ENCODE results near the gene CNN2. TPM values are rescaled to one million over a fixed set of nuclear protein-coding genes. Genes with fewer than 3 reads are reported as not detected.

Gene CNN2
- total and polyA plus RNA-seq, 2 of the 8 experiments (the other 6 are each of a cell fraction or from before 2014, with no cell fraction given) = 189 to 551 TPM

- TF ChIP-seq SUZ12 (IDR thresholded peaks at IDR 0.05; ENCODE audit: low read length) (no peak), RAD21 (IDR thresholded peaks at IDR 0.05 in 1 of 2, conservative IDR thresholded peaks at IDR 0.05 in 1 of 2; ENCODE audit: low read depth in 2 of 2, low read length in 2 of 2) (peak; percentile 38 to 60; a peak in 3 of 4 replicates), PHF8 (conservative IDR thresholded peaks at IDR 0.05; ENCODE audit: low read depth, low read length) (no peak), TEAD4 (IDR thresholded peaks at IDR 0.05; ENCODE audit: low read depth, low read length) (peak; percentile 32; the same call in 1 of the 2 replicates), NRF1 (IDR thresholded peaks at IDR 0.05; ENCODE audit: low read depth, low read length) (peak; percentile 12; the same call in 1 of the 2 replicates), KDM5A (IDR thresholded peaks at IDR 0.05; ENCODE audit: low read length) (no peak), CREB1 (IDR thresholded peaks at IDR 0.05) (peak; percentile 54; the same call in 1 of the 2 replicates), SIX5 (IDR thresholded peaks at IDR 0.05; ENCODE audit: low read depth, low read length) (no peak), YY1 (IDR thresholded peaks at IDR 0.05; ENCODE audit: low read depth, low read length) (0 out of 2 replicates have a peak, but pooled peaks have one; percentile 9), KDM4A (IDR thresholded peaks at IDR 0.05; ENCODE audit: low read depth, low read length, severe bottlenecking) (peak; percentile 63), ASH2L (IDR thresholded peaks at IDR 0.05; ENCODE audit: low read length) (peak; percentile 47), TAF1 (IDR thresholded peaks at IDR 0.05; ENCODE audit: low read depth, low read length) (no peak), SAP30 (IDR thresholded peaks at IDR 0.05; ENCODE audit: insufficient read depth, insufficient replicate concordance, low read length) (no peak), E2F6 (IDR thresholded peaks at IDR 0.05) (peak; percentile 95), SIN3A (conservative IDR thresholded peaks at IDR 0.05 in 1 of 2, IDR thresholded peaks at IDR 0.05 in 1 of 2; ENCODE audit: low read depth in 1 of 2, low read length in 2 of 2) (peak in 1 of 2 experiments; percentile 73; a peak in 1 of 4 replicates), ATF3 (IDR thresholded peaks at IDR 0.05; ENCODE audit: insufficient read depth, low read depth, low read length) (no peak), CBX5 (IDR thresholded peaks at IDR 0.05; ENCODE audit: low read depth, low read length) (no peak), MAX (IDR thresholded peaks at IDR 0.05) (peak; percentile 99), EZH2 (IDR thresholded peaks at IDR 0.05; ENCODE audit: low read depth, low read length, severe bottlenecking) (no peak)
These were observed 38.5 kb downstream of the CNN2 start (continued) for GRCh38 chr19:1064661-1065605.

Data from H1 (cell line).